Vagina (tissue), 2 donors: ENCODE measurements around the gene SCGB1D2. TPM values are rescaled to one million over a fixed set of nuclear protein-coding genes. Genes with fewer than 3 reads are reported as not detected.
A peak's percentile ranks its signal among the peaks of the same experiment; 100 is the strongest.

Experiments
- DNase-seq, 2 donors: peaks; one replicate each; pipeline ENCODE4 v3.0.0-alpha.2; 2017; ENCODE audit errors: extremely low spot score in 2 of 2
- H3K27ac ChIP-seq: fragments of 200-600 bp; sonication (generic); one replicate; pipeline ENCODE4 v1.5.1; 2019
- H3K27me3 ChIP-seq: fragments of 200-600 bp; sonication (generic); one replicate; pipeline ENCODE4 v1.5.1; 2019
- H3K36me3 ChIP-seq, 2 donors: fragments of 200-600 bp; sonication (generic); one replicate each; pipeline ENCODE4 v1.5.1; 2017 to 2019
- H3K4me1 ChIP-seq: fragments of 200-600 bp; sonication (generic); one replicate; pipeline ENCODE4 v1.5.1; 2019
- H3K4me3 ChIP-seq, 2 donors: fragments of 200-600 bp; sonication (generic); 1 replicate in 1 of 2; 2 replicates in 1 of 2; pipeline ENCODE4 v1.5.1; 2016 to 2019
- H3K9me3 ChIP-seq: fragments of 200-600 bp; sonication (generic); one replicate; pipeline ENCODE4 v1.5.1; 2019
- CTCF ChIP-seq, 3 experiments: fragments of 450-650 bp in 2 of 3; fragments of 200-600 bp in 1 of 3; sonication (generic) in 1 of 3; IDR thresholded peaks; one replicate each; pipeline ENCODE4 v1.5.1; 2017 to 2019; ENCODE audit warnings: antibody characterized with exemption in 3 of 3, mild to moderate bottlenecking in 2 of 3, moderate library complexity in 2 of 3
- POLR2A ChIP-seq, 2 donors: fragments of 450-650 bp; IDR thresholded peaks; one replicate each; pipeline ENCODE4 v1.6.1; 2017; ENCODE audit warnings: antibody characterized with exemption in 2 of 2, mild to moderate bottlenecking in 2 of 2, moderate library complexity in 2 of 2
- POLR2AphosphoS5 ChIP-seq, 2 donors: sonication (generic); formaldehyde crosslinking; IDR thresholded peaks; one replicate each; pipeline ENCODE4 v1.9.0; 2017; ENCODE audit warnings: antibody characterized with exemption in 2 of 2, mild to moderate bottlenecking in 2 of 2, low read depth in 1 of 2; ENCODE audit not compliant: insufficient read depth in 1 of 2
- intact Hi-C: fragments of 100-400 bp; cut with DNase I; formaldehyde crosslinking; loops from one replicate; pipeline ENCODE4 v1.15.1; 2023
- total RNA-seq: library from RNA; depleted of rRNA; stranded (reverse); fragments of >200 nt; gene quantifications from one replicate; pipeline ENCODE4 v1.2.3, GENCODE V29; 2016

Gene SCGB1D2
- total RNA-seq, 1 donor from 2014 or later, result not detected

- H3K9me3 ChIP-seq, result peaks cover under 1% of the 10 kb centered on the region
- no peaks in the 10 kb centered on the region for H3K4me1 ChIP-seq
- intact Hi-C loops, result no loop called here
- H3K27ac ChIP-seq, result no peak overlapping the region
- no peaks in the 10 kb centered on the region for H3K36me3 ChIP-seq
- H3K4me3 ChIP-seq, result no peak overlapping the region
- H3K27me3 ChIP-seq, result no peaks in the 10 kb centered on the region
- TF ChIP-seq POLR2A (IDR thresholded peaks at IDR 0.05), result no peak
- peak in 1 of 3 experiments; percentile 5 for TF ChIP-seq CTCF (IDR thresholded peaks at IDR 0.05)
- no peak for DNase-seq
These were observed 24.8 kb upstream of the SCGB1D2 start for GRCh38 chr11:62217191-62217748.

GRCh38 chr11:62221498-62221897 lies 20.5 kb upstream of the SCGB1D2 start:
- TF ChIP-seq POLR2A (IDR thresholded peaks at IDR 0.05) (no peak), POLR2AphosphoS5 (IDR thresholded peaks at IDR 0.05; ENCODE audit: insufficient read depth in 1 of 2, low read depth in 1 of 2) (no peak), CTCF (IDR thresholded peaks at IDR 0.05) (no peak)
- DNase-seq, result no peak
- H3K27ac ChIP-seq, result no peak overlapping the region
- no peaks in the 10 kb centered on the region for H3K36me3 ChIP-seq
- no peaks in the 10 kb centered on the region for H3K4me1 ChIP-seq
- peaks cover 20% of the 10 kb centered on the region for H3K9me3 ChIP-seq
- H3K4me3 ChIP-seq, result no peak overlapping the region
- intact Hi-C loops, result no loop called here
- no peaks in the 10 kb centered on the region for H3K27me3 ChIP-seq

GRCh38 chr11:62223095-62223494 lies 18.9 kb upstream of the SCGB1D2 start:
- H3K27me3 ChIP-seq, result no peaks in the 10 kb centered on the region
- no peak for DNase-seq
- H3K4me3 ChIP-seq, result no peak overlapping the region
- no peak overlapping the region for H3K27ac ChIP-seq
- peaks cover 20% of the 10 kb centered on the region for H3K9me3 ChIP-seq
- no peaks in the 10 kb centered on the region for H3K4me1 ChIP-seq
- H3K36me3 ChIP-seq, result no peaks in the 10 kb centered on the region
- TF ChIP-seq POLR2A (IDR thresholded peaks at IDR 0.05) (no peak), POLR2AphosphoS5 (IDR thresholded peaks at IDR 0.05; ENCODE audit: insufficient read depth in 1 of 2, low read depth in 1 of 2) (no peak), CTCF (IDR thresholded peaks at IDR 0.05) (no peak)
- intact Hi-C loops, result no loop called here

- Histone ChIP-seq H3K9me3 (no peaks in the 10 kb centered on the region), H3K27ac (no peak overlapping the region), H3K36me3 (no peaks in the 10 kb centered on the region), H3K4me3 (no peak overlapping the region), H3K4me1 (no peaks in the 10 kb centered on the region), H3K27me3 (no peaks in the 10 kb centered on the region)
- no peak for DNase-seq
- intact Hi-C loops, result no loop called here
- TF ChIP-seq POLR2A (IDR thresholded peaks at IDR 0.05), result no peak
- no peak for TF ChIP-seq CTCF (IDR thresholded peaks at IDR 0.05)
- no peak for TF ChIP-seq POLR2AphosphoS5 (IDR thresholded peaks at IDR 0.05; ENCODE audit: insufficient read depth in 1 of 2, low read depth in 1 of 2)
These were observed 8.3 kb upstream of the SCGB1D2 start for GRCh38 chr11:62233730-62234129.

GRCh38 chr11:62236187-62236586 lies 5.9 kb upstream of the SCGB1D2 start:
- TF ChIP-seq CTCF (IDR thresholded peaks at IDR 0.05) (no peak), POLR2AphosphoS5 (IDR thresholded peaks at IDR 0.05; ENCODE audit: insufficient read depth in 1 of 2, low read depth in 1 of 2) (no peak), POLR2A (IDR thresholded peaks at IDR 0.05) (no peak)
- intact Hi-C loops, result no loop called here

More at GRCh38 chr11:62236187-62236586, 5.9 kb upstream of the SCGB1D2 start:
- no peaks in the 10 kb centered on the region for H3K4me1 ChIP-seq
- no peaks in the 10 kb centered on the region for H3K36me3 ChIP-seq
- H3K27ac ChIP-seq, result no peak overlapping the region
- DNase-seq, result no peak
- no peaks in the 10 kb centered on the region for H3K9me3 ChIP-seq
- no peak overlapping the region for H3K4me3 ChIP-seq
- H3K27me3 ChIP-seq, result no peaks in the 10 kb centered on the region
